IgD-negative memory B cell (primary cell): ENCODE results near the gene KHDC1. TPM values are rescaled to one million over a fixed set of nuclear protein-coding genes. Genes with fewer than 3 reads are reported as not detected.
"Not testable (repeated sequence)": the region's sequence is repeated elsewhere in the genome, so short reads cannot be mapped to it uniquely, and the experiment has no call there.

Source experiments
- H3K27ac Mint-ChIP-seq, 3 donors: one replicate each; pipeline ENCODE4 v1.8.0; 2020 to 2022; ENCODE audit warnings: mild to moderate bottlenecking in 3 of 3, mixed read lengths in 3 of 3, moderate library complexity in 1 of 3
- H3K27me3 Mint-ChIP-seq: one replicate; pipeline ENCODE4 v1.8.0; 2021; ENCODE audit warnings: mixed read lengths
- H3K36me3 Mint-ChIP-seq: one replicate; pipeline ENCODE4 v1.8.0; 2020; ENCODE audit warnings: mild to moderate bottlenecking, mixed read lengths
- H3K4me1 Mint-ChIP-seq, 3 donors: one replicate each; pipeline ENCODE4 v1.8.0; 2020 to 2022; ENCODE audit warnings: mixed read lengths in 3 of 3, mild to moderate bottlenecking in 1 of 3
- H3K4me3 Mint-ChIP-seq, 4 donors: one replicate each; pipeline ENCODE4 v1.8.0; 2020 to 2022; ENCODE audit warnings: mild to moderate bottlenecking in 4 of 4, mixed read lengths in 4 of 4, moderate library complexity in 3 of 4
- H3K9me3 Mint-ChIP-seq, 3 donors: one replicate each; pipeline ENCODE4 v1.8.0; 2020 to 2021; ENCODE audit warnings: mixed read lengths in 3 of 3, mild to moderate bottlenecking in 1 of 3
- polyA plus RNA-seq: library from polyadenylated mRNA; unstranded; fragments of 300-500 nt; fragmentation: Illumina TruSeq; gene quantifications from one replicate; pipeline ENCODE4 v1.2.3, GENCODE V29; 2021

The KHDC1 gene
- polyA plus RNA-seq, 1 donor from 2014 or later = 3.1 TPM

DNA sequence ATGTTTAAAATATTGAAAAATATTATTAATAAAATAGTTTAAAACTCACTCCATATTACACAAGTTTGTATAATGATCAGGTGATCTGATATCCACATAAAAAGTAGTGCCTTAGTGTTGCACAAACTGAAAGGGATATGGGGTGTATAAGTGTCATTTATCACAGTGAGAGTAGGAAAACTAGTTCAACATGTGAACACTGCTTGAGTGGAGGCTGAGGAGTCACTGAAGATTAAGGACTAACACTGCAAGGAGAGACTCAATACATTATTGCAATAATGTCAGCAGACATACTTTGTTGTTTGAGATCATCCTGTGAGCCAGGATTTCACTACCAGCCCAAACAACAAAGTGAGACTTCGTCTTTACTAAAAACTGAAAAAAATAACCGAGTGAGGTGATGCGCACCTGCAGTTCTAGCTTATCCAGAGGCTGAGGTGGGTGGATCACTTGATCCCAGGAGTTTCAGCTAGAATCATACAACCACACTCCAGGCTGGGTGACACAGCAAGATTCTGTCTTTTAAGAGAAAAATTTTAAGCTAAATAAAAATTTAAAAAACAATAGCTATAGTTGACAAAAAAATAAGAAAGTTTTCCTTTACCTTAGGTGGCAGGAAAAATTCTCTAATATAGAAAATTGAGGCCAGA is 35.3 kb downstream of the KHDC1 start:
- Mint-ChIP-seq H3K4me3 (no peak overlapping the region), H3K27me3 (no peaks in the 10 kb centered on the region), H3K27ac (no peak overlapping the region), H3K9me3 (no peaks in the 10 kb centered on the region), H3K4me1 (peaks cover 0 to 2% (median 0%) of the 10 kb centered on the region in 3 donors), H3K36me3 (no peaks in the 10 kb centered on the region)

DNA sequence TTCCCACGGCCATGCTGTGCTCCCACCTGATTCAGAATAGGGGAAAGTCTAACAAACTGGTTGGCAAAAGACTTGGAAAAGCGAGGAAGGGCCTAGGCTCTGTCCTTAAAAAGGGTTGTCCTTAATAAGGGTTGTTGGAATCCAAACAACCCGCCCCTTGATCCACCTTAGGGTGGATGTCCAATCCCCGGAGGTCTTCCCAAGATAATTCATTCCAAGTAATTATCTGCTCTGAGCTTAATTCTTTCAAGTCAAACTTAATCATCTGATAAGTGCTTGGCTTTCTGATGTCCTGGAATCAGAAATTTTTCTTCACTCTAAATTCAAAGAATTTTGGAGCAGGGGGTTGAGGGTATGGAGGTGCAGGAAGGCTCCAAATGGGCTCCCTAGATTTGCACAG is 37.6 kb downstream of the KHDC1 start, which contains the start of gene KHDC1L:
Gene KHDC1L (minus strand): TSS at position 101 of the 400 bp plus-strand sequence. CDS start 88 bp downstream, at position 13.
- Mint-ChIP-seq H3K9me3 (no peaks in the 10 kb centered on the region), H3K4me1 (peaks cover 0 to 2% (median 0%) of the 10 kb centered on the region in 3 donors), H3K36me3 (peaks cover 3% of the 10 kb centered on the region), H3K4me3 (no peak within 1 kb of the TSS), H3K27ac (no peak within 1 kb of the TSS), H3K27me3 (no peaks in the 10 kb centered on the region)

GRCh38 chr6:73216859-73217258 is 46.1 kb downstream of the KHDC1 start:
- Mint-ChIP-seq H3K4me3 (no peak overlapping the region), H3K4me1 (no peaks in the 10 kb centered on the region), H3K27me3 (peaks cover 3% of the 10 kb centered on the region), H3K9me3 (peaks cover 0 to 4% (median 0%) of the 10 kb centered on the region in 3 donors), H3K27ac (no peak overlapping the region), H3K36me3 (peaks cover 3% of the 10 kb centered on the region)

DNA sequence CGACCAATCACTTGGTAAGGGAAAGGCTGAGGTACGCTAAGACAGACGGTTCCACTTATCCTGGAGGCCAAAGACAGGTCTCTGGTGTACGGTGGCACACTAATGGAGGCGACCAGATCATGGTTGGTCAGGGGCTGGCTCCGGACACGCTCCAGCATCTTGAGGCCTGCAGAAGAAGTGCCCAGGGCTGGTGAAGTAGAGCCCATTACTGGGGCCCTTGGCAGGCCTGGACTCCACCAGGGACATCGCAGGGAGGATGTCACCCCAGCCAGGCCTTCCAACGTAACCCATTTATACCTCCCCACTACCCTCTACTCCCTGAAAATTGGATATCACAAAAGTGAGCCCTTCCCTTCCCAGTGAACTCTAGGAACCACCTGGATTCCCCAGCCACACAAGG is 53.9 kb downstream of the KHDC1 start:
- Mint-ChIP-seq H3K27ac (no peak overlapping the region), H3K36me3 (no peaks in the 10 kb centered on the region), H3K4me3 (no peak overlapping the region), H3K27me3 (no peaks in the 10 kb centered on the region), H3K9me3 (peaks cover 0 to 4% (median 0%) of the 10 kb centered on the region in 3 donors), H3K4me1 (no peaks in the 10 kb centered on the region)

DNA sequence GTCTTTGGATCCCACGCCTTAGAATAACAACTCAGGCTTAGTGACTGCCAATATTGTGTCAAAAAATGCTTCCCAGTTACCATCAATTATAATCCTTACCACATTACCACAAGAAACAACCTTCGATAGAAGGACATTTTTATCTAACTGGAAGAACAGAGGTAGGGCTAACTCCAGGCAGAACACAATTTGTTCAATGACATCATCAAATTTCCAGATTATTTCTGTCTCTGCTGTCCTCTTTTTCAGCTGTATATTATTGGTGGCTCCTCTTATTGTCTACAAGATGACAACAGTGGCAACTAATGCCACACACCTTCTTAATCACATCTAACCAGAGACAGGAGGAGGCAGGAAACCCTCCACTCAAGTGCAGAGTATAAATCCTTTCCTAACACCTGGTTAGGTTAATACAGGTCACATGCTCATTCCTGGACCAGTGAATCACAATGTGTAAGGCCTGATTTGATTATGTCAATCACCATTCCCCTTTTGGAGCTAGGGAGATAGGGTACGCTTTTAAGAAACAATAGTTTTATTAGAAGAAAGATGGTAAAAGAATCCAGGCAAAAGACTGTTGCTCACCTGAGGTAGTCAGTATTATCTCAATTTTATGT is 55.7 kb downstream of the KHDC1 start:
- Mint-ChIP-seq H3K27ac (no peak overlapping the region), H3K36me3 (no peaks in the 10 kb centered on the region), H3K27me3 (no peaks in the 10 kb centered on the region), H3K4me3 (no peak overlapping the region), H3K9me3 (peaks cover 0 to 4% (median 0%) of the 10 kb centered on the region in 3 donors), H3K4me1 (no peaks in the 10 kb centered on the region)

- H3K27ac Mint-ChIP-seq = no peak overlapping the region
- H3K9me3 Mint-ChIP-seq = peaks cover 0 to 4% (median 0%) of the 10 kb centered on the region in 3 donors
- H3K27me3 Mint-ChIP-seq = no peaks in the 10 kb centered on the region
- no peak overlapping the region for H3K4me3 Mint-ChIP-seq
- H3K36me3 Mint-ChIP-seq = peaks cover 1% of the 10 kb centered on the region
- peaks cover 0 to 1% (median 0%) of the 10 kb centered on the region in 3 donors for H3K4me1 Mint-ChIP-seq
Measured at GRCh38 chr6:73204252-73204651, 58.7 kb downstream of the KHDC1 start.

DNA sequence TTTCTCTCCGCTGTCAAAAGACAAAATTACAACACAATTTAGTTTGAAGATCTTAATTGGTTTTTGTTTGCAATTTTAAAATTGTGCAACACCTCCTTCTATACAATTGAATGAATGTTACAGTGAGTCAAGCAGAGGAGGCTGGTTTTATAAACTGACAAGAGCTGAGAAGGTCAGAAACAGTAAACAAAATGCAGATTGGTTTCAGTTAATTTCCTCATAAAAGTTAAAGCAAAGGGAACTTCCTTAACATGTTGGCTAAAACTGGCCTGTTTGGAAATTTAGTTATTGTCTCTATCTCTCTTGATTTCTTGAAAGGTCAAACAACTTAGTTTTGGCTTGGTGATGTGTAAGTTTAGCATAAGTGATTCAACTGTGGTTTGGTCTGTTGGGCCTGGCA is 59.9 kb downstream of the KHDC1 start:
- Mint-ChIP-seq H3K4me1 (peaks cover 0 to 1% (median 0%) of the 10 kb centered on the region in 3 donors), H3K9me3 (peaks cover 0 to 4% (median 0%) of the 10 kb centered on the region in 3 donors), H3K36me3 (peaks cover 1% of the 10 kb centered on the region), H3K27ac (peak overlapping the region in 1 of 3 donors; percentile 6), H3K4me3 (no peak overlapping the region), H3K27me3 (no peaks in the 10 kb centered on the region)

- peaks cover 3% of the 10 kb centered on the region for H3K36me3 Mint-ChIP-seq
- no peak overlapping the region for H3K27ac Mint-ChIP-seq
- H3K4me1 Mint-ChIP-seq = peaks cover 0 to 1% (median 0%) of the 10 kb centered on the region in 3 donors
- no peaks in the 10 kb centered on the region for H3K9me3 Mint-ChIP-seq
- no peaks in the 10 kb centered on the region for H3K27me3 Mint-ChIP-seq
- no peak overlapping the region for H3K4me3 Mint-ChIP-seq
Measured at GRCh38 chr6:73200735-73201134, 62.3 kb downstream of the KHDC1 start.

- Mint-ChIP-seq H3K27me3 (no peaks in the 10 kb centered on the region), H3K9me3 (no peaks in the 10 kb centered on the region), H3K36me3 (peaks cover 5% of the 10 kb centered on the region), H3K27ac (no peak overlapping the region), H3K4me3 (no peak overlapping the region), H3K4me1 (peaks cover 0 to 1% (median 0%) of the 10 kb centered on the region in 3 donors)
Measured at GRCh38 chr6:73200247-73200646, 62.7 kb downstream of the KHDC1 start.

- no peaks in the 10 kb centered on the region for H3K4me1 Mint-ChIP-seq
- no peak overlapping the region for H3K27ac Mint-ChIP-seq
- peaks cover 3% of the 10 kb centered on the region for H3K36me3 Mint-ChIP-seq
- H3K4me3 Mint-ChIP-seq = peak overlapping the region in 1 of 4 donors; percentile 31
- no peaks in the 10 kb centered on the region for H3K27me3 Mint-ChIP-seq
- H3K9me3 Mint-ChIP-seq = no peaks in the 10 kb centered on the region
Measured at GRCh38 chr6:73194744-73195143, 68.3 kb downstream of the KHDC1 start.

- H3K27me3 Mint-ChIP-seq, H3K36me3 Mint-ChIP-seq, H3K4me3 Mint-ChIP-seq, H3K27ac Mint-ChIP-seq, H3K4me1 Mint-ChIP-seq, H3K9me3 Mint-ChIP-seq: not testable (repeated sequence)
Measured at GRCh38 chr6:73193302-73193701, 69.7 kb downstream of the KHDC1 start.

Other genes with a start within 250 kb of the KHDC1 start
- not detected for gene KHDC1L, start 37.7 kb downstream of the KHDC1 start, polyA plus RNA-seq
- gene DPPA5, start 91.1 kb upstream of the KHDC1 start, polyA plus RNA-seq = not detected
- gene KHDC3L, start 99.5 kb upstream of the KHDC1 start, polyA plus RNA-seq = not detected
- 0.79 TPM for gene OOEP, start 106.7 kb upstream of the KHDC1 start, polyA plus RNA-seq
- gene DDX43, start 131.6 kb upstream of the KHDC1 start, polyA plus RNA-seq = 1.9 TPM
- gene CGAS, start 189.1 kb upstream of the KHDC1 start, polyA plus RNA-seq = 16.2 TPM
- 47.9 TPM for gene MTO1, start 198.5 kb upstream of the KHDC1 start, polyA plus RNA-seq